CD4-positive, alpha-beta T cell treated with Interleukin-10 for 1 hour (primary cell): ENCODE data around the gene FUT1.
"Not testable (repeated sequence)": the region's sequence is repeated elsewhere in the genome, so short reads cannot be mapped to it uniquely, and the experiment has no call there.

Source experiments
- DNase-seq: peaks from one replicate; pipeline ENCODE4 v3.0.0-alpha.2; 2020

FUT1 gene

DNA sequence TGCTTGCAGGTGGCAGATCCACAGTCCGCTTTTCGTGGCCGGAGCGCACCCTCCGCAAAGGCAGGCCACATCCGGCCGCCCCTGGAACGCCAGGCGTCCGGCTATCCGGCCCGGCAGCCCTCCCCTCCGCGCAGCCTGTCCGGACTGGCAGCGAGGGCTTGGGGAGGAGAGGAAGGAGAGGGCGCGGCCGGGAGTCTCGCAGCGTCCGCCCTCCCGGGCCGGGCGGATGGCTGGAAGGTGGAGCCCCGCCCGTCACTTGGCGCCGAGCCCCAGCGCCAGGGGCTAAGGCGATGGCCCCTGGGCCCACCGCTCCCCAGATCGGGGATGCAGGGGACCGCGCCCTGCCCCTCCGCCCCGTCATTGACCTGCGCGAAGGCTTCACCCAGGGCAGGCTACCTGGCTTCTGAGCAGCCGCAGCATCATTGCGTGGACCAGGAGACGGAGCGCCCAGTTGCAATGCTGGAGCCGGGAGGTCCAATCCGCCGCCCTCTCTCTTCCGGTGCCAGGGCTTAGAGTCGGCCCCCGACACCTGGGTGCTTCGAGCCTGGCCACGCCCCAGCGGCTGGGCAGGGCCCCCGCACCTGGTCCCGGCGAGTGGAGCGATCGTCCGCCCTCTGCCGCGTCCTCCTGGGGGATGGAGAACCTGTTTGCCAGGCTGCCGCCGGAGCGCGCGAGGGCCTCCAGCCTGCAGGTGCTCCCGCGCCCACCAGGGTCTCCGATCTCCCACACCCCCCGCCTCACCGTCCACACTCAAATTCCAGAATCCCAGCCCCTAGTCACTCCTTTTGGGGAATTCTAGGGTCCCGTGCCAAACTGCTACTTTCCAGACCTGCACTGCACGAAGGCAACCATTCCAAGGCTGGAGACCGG lies at the start of gene FUT1:
Gene FUT1, minus strand, starts transcription at position 146 of the 870 bp plus-strand sequence. CDS start 1,360 bp downstream, outside the sequence.
- DNase-seq = peak; percentile 42

DNA sequence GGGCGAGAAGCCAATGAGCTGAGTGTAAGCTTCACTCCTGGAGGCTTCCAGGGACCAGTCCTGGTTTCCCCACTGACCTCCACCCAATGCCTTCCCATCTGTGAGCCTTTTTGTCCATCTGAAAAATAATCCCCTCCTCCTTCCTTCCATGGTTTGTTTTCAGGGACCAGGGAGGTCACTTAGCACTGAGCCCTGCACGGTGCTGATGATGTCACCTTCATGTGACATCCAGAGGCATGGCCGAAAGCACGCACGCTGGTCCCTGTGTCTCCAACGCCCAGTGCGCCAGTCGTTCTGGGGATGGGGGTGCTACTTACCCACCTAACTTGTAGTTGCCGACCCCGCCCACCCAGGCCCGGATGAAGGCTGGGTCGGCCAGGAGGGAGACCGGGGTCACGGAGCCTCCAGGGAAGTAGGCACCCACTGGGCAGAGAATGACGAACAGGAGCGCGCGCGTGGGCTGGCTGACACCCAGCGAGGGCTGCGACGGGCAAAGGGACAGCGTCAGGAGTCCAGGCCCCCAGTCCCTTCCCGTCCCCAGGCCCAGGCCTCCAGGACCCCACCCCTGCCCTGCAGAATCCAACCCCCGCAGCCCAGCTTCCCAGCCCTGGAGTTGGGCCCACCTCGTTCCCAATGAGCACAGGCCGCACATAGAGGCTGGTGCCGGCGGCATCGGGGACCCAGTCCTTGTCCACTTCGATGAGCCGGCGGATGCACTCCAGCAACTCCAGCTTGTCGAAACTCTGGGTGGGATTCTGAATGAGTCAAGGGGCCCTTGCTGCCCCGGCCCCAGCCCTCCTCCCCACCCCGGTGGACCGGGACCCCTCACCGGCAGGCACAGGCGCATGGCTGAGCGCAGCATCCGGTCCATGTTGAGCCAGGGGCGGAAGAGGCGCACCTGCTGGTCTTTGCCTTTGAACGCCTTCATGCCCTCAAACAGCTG lies 47.2 kb upstream of the FUT1 start:
- no peak for DNase-seq

DNA sequence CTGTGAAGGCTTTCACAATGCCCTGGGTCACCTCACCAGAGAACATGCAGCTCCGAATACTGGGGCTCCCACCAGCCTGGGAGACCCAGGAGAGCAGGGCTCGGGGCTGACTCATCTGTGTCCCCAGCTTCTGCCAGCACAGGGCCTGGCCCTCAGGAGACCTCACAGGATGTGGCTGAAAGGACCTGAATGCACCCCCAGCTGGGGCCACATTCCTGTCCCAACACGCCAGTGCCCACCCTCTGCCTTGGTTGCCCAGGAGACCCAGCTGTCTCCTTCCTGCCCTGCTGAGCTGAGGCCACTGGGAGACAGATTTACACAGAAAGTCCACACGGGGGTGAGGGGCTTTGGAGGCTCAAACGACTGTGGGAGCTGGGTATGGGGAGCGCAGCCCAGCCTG lies 46.5 kb upstream of the FUT1 start:
- no peak for DNase-seq

DNA sequence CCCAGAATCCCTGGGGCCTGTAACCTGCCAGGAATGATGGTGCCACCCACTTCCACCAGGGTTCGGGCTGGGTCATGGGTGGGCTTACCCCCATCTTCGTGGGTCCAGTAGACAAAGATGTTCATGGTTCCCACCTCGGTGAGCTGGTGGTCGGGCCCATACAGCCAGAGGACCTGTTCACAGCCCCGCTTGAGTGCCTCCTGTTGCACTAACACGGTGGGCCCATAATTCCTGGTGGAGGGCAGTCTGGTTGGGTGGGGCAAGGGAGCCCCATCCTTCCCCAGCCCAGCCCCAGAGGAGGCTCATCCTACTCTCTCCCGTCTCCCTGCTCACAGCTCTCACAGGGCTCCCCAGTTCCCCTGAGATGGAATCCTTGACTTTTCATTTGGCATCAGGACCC lies 44.7 kb upstream of the FUT1 start:
- no peak for DNase-seq

DNA sequence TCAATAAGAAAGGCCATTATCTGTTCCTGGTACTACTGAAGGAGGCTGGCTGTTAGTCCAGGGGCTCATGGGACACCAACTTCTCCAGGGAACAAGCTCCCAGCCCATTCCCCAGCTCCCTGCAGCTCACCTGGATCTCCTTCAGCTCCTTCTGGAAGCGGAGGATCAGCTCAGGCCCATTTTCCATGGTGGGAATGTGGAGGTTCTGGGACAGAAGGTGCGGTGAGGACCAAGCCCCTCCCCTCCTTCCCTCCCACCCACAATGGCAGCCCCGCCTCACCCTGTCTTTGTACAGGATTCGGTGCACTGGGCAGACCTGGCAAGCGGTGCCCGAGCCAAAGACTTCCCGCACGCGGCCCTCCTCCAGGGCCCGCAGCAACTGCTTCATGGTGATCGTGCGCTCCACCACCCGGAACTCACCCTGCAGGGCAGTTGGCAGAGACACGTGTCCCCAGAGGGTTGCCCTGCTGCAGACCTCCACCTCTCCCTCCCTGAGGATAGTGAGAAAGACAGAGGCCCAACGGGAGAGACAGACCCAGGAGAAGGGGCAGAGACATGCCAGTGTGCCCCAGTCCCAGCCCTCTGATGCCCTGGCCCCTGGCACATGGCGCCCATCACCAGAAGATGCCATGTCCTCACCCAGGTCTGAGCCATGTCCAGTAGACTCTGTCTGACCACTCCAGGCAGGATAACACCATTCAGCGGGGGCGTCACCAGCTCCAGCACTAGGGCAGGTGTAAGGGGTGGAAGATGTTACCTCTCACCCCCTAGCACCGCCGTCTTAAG lies 44.0 kb upstream of the FUT1 start:
- no peak for DNase-seq

DNA sequence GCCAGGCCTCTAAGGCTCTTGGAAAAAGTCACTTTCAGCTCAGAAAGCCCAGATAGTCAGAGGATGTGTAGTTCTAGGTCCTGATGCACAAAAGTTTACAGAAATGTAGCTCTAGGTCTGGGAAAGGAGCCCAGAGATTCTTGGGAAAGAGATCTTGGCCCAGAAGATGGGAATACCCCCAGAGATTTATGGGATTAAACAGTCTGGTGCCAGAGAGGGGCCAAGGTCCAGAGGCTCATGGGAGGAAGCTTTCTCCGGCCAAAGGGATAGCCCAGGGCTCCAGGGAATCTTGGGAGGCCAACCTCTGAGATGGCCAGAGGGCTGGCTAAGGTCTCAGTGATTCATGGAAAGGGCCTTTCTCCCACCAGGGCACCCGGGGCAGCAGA lies 43.2 kb upstream of the FUT1 start:
- no peak for DNase-seq

DNA sequence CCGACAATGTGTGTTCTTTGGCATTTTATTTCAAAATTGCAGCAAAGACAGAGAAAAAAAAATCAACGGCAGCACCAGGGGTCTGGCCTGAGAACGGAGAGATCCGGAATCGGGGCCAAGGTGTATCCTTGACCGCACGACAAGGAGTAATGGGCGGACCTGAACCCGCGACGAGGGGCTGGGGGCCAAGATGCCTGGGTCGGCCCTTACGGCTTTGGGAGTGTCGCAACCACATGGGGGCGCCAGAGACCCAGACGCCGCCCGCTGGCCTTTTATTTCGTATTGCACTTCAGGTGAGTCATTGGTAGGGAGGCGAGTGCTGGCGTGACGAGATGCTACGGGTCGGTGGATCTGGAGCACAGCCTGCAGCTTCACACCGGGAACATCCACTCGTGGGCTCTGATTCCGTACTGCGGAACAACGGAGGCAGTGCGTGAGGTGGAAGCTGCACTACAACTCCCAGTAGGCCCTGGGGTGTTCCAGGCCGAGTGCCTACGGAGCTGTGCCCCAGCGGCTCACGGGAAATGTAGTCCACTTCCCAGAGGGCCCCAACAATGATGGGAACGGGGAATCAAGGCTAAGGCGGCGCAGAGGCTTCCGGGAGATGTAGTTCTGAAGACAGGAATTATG lies 42.7 kb upstream of the FUT1 start:
- DNase-seq = peak; percentile 92

DNA sequence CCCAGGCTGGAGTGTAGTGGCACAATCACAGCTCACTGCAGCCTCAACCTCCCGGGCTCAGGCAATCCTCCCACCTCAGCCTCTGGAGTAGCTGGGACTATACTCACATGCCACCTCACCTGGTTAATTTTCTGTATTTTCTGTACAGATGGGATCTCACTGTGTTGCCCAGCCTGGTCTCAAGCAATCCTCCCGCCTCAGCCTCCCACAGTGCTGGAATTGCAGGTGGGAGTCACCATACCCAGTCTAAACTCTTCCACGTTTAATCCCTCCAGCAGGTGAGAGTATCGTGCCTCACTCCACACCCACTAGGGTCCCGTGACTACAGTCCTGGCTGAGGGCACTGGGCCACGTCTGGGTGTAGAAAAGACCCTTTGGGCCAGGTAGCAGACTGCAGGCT lies 41.9 kb upstream of the FUT1 start:
- DNase-seq = no peak

DNA sequence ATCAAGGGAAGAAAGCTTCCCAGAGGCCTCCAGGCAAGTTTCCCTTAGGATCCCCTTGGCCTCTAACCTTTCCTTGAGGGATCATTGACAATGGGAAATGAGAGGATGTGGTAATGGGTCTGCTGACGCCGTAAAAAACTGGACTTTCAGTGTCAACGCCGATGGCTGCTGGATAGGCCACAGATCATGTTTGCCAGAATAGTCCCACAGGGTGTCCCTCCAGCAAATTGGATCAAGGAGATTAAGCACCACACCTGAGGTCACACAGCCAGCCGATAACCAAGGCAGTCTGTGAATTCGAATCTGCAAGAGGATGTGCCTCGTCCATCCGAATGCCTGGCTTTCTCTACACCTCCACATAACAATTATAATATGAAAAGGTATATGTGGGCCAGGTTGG lies 40.8 kb upstream of the FUT1 start:
- no peak for DNase-seq

DNA sequence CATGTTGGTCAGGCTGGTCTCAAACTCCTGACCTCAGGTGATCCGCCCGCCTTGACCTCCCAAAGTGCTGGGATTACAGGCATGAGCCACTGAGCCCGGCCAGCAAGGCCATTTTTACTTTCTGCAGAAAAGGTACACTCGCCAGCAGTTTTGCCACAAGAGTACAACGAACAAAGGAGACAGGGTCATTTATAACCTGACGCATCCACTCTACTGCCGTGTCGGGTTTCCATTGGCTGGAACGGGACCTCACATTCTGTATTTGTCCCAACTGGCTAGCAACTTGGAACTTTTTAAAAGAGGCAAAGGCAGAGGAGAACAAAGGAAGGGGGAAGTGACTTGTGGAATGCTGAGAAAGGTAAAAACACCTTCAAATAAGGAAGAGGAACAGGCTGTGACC lies 34.9 kb upstream of the FUT1 start:
- DNase-seq = not testable (repeated sequence)

DNA sequence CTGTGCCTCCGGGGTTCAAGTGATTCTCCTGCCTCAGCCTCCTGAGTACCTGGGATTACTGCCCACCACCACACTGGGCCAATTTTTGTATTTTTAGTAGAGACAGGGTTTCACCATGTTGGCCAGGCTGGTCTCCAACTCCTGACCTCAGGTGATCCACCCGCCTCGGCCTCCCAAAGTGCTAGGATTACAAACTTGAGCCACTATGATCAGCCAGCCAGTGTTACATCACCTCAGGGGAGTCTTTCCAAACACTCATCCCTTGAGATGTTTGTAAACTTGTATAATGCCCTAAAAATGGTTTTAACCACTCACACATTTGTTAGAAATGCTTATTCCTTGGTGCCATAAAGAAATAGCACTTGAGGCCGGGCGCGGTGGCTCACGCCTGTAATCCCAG lies 34.0 kb upstream of the FUT1 start:
- DNase-seq = not testable (repeated sequence)

DNA sequence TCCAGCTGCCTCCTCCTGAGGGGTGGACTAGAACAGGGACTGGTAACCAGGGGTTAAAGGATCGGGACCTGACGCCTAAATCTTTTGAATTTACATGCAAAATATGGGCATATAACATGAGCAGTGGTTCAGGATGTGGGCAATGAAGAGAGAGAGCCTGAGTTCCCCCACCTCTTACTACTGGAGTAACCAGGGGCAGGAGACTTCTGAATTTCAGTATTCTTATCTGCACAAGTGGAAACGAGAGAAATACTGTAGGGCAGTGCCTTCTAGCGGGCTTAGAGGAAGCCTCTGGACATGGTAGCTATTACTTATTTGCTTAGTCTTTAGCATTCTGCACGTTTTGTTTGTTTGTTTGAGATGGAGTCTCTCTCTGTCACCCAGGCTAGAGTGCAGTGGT lies 32.1 kb upstream of the FUT1 start:
- no peak for DNase-seq

DNA sequence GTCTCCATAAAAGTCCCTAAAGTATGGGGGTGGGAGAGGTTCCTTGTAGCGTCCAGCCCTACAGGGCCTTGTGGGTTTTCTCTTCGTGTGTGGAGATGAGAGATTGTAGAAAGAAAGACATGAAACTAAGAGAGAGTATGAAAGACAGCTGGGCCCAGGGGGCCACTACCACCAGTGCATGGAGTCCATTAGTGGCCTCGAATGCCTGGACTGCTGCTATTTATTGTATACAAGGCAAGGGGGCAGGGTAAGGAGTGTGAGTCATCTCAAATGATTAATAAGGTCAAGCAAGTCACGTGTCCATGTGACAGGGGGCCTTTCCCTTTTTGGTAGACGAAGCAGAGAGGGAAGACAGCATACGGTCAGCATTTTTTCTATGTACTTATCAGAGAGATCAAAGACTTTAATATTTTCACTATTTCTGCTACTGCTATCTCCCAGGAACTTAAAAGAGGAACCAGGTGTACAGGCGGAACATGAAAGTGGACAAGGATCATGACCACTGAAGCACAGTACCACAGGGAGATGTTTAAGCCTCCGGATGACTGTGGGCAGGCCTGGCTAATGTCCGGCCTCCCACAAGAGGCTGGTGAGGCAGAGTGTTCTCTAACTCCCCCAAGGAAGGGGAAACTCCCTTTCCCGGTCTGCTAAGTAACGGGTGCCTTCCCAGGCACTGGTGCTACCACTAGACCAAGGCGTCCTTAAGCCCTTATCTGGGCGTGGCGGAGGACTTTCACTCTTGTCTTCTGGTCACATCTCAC lies 28.4 kb upstream of the FUT1 start:
- peak; percentile 8 for DNase-seq

DNA sequence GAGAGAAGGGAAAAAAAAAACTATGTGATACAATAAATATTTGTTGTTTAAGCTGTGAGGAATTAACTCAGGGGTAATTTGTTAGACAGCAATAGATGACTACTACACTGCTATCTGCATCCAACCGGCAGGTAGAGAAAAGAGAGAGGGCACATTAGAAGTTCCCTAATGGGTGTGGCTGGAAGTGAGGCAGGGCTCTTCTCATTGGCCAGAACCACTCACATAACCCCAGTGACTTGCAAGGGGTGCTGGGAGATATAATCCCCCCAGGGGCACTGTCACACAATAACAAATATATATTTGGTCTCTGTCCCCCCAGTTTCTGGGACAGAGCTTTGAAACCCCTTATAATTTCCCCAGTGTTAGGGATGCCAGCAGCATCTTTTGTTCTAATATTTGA lies 27.2 kb upstream of the FUT1 start:
- no peak for DNase-seq

DNA sequence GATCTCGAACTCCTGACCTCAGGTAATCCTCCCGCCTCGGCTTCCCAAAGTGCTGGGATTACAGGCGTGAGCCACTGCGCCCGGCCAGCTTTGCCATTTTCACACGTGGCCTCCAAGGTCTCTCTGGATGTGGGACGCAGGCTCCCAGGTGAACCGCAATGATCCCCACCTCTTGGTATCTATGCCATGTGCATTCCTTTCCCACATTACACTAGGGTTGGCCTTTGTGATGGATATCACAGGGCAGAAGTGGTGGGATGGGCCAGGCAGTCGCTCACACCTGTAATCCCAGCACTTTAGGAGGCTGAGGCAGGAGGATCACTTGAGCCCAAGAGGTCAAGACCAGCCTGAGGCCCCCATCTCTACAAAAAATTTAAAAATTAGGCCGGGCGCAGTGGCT lies 25.3 kb upstream of the FUT1 start:
- no peak for DNase-seq

DNA sequence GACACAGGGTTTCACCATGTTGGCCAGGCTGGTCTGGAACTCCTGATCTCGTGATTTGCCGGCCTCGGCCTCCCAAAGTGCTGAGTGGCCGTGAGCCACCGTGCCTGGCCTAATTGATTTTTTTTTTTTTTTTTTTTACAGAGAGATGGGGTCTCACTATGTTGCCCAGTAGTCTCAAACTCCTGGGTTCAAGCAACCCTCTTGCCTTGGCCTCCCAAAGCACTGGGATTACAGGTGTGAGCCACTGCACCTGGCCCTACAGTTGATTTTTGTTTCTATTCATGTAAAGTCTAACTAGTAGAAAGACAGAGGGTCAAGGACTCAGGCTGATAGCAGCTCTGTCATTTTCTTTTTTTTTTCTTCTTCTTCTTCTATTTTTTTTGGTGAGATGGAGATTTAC lies 24.7 kb upstream of the FUT1 start:
- no peak for DNase-seq

DNA sequence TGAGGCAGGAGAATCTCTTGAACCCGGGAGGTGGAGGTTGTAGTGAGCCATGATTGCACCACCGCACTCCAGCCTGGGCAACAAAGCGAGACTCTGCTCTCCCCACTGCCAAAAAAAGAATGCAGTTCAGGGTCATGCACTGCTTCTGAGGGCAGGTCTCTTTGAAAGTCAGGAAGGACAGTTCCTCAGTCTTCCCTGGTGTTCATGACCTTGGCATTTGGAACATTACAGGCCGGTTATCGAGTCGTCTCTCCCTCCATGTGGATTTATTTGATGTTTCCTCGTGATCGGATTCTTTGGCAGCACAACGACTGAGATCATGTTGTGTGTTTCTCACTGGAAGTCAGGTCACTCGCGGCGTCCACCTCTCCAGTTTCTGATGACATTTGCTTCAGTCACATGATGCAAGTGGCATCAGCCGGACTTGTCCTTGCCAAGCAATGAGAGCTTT lies 20.1 kb upstream of the FUT1 start:
- DNase-seq = no peak

DNA sequence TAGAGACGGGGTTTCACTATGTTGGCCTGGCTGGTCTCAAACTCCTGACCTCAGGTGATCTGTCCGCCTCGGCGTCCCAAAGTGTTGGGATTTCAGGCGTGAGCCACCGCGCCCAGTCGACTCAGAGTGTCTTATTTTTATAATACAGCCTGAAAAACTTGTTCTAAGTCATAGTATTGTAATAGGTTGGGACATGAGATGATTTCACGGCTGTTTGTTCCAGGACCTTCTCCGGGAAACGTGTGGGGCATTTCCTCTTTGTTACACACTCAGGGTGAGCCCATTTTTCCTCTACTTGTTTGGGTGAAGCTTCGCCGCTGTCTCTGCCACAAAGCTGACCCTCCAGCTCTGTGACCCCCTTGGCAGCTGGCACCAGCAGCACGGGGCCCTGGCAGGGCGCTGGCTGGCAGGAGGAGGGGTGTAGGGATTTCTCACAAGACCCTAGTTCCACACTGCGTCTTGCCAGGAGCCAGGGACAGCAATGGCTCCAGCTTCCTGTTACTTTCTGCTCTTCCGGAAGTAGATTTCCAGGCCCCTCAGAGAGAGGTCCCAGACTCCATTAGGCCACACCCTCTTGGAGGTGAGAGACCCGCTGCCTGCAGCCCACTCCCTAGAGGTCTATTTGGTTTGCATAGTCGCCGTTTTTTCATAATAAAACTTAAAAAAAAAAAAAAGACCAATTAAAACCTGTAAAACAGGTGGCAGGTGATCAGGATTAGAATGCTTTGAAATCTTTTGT lies 18.5 kb upstream of the FUT1 start:
- DNase-seq = no peak

DNA sequence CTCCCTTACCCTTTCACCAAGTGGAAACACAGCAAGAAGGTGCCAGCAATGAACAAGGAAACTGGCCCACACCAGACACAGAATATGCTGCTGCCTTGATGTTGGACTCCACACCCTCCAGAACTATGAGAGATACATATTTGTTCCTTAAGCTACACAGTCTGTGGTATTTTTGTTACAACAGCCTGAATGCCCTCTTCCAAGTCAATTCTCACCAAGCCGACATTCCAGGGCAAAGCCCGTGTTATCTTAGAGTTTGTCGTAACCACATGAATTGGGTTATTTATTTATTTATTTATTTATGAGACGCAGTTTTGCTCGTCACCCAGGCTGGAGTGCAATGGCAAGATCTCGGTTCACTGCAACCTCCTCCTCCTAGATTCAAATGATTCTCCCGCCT lies 17.8 kb upstream of the FUT1 start:
- no peak for DNase-seq

DNA sequence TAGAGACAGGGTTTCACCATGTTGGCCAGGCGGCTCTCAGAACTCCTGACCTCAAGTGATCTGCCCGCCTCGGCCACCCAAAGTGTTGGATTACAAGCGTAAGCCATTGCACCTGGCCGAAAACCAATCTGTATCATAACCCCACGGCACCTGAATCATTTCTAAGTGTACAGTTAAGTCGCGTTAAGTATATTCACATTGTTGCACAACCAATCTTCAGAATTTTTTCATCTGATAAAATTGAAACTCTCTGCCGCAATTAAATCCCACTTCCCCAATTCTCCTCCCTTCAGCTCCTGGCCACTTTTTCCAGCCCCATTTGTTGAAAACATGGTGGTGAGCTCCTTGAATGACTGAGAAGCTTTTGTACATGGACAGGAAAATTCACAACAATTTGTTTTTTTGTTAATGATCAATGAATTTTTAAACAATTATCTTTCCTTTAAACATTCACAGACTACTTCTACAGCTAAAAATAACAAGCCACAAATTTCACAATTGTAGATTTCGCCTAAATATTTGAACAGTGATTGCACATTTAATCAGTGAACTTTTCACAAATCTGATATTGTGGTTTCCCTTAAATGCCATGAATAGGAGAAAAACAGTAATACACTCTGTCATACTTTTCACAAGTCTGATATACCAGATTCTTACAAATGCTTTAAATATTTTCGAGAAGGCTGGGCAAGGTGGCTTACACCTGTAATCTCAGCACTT lies 16.7 kb upstream of the FUT1 start:
- no peak for DNase-seq
